ENCODE results near the gene AGPAT2.

DNA sequence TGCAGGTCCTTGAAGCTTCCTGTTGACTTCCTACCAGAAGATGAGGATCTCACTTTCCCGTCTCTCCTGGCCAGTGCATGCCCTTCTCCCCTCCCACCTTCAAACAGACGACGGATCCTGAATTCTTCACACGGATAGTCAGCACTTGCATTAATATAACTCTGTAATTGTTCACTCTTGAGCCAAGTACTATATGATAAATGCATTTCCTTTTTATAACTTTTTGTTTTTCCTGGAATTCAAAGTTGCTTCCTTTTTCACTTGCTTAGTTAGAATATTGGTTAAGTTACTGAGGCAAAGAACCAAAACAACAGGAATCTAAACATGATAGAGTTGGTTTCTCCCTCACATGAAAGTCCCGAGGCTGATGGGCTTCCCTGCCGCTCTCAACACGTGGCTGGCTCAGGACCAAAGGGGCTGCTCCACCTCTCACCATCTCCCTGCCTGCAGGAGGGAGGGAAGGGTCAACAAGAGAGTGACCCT, 44.8 kb downstream of the AGPAT2 start:
- TF ChIP-seq, protein P1, sequence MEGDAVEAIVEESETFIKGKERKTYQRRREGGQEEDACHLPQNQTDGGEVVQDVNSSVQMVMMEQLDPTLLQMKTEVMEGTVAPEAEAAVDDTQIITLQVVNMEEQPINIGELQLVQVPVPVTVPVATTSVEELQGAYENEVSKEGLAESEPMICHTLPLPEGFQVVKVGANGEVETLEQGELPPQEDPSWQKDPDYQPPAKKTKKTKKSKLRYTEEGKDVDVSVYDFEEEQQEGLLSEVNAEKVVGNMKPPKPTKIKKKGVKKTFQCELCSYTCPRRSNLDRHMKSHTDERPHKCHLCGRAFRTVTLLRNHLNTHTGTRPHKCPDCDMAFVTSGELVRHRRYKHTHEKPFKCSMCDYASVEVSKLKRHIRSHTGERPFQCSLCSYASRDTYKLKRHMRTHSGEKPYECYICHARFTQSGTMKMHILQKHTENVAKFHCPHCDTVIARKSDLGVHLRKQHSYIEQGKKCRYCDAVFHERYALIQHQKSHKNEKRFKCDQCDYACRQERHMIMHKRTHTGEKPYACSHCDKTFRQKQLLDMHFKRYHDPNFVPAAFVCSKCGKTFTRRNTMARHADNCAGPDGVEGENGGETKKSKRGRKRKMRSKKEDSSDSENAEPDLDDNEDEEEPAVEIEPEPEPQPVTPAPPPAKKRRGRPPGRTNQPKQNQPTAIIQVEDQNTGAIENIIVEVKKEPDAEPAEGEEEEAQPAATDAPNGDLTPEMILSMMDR (conservative IDR thresholded peaks at IDR 0.05), result no peak
- no peak for TF ChIP-seq ZFX (IDR thresholded peaks at IDR 0.05)

Measured in C4-2B (cell line).